Ovary (tissue), 3 donors: ENCODE results near the gene TEX19.

Experiments used
- CTCF ChIP-seq, 3 donors: fragments of 450-650 bp in 2 of 3; fragments of 200-600 bp in 1 of 3; IDR thresholded peaks; one replicate each; pipeline versions ENCODE4 v1.5.1 to v1.8.0; 2016 to 2022; ENCODE audit warnings: antibody characterized with exemption in 3 of 3, mild to moderate bottlenecking in 1 of 3
- EP300 ChIP-seq: sonication (generic); formaldehyde crosslinking; IDR thresholded peaks from one replicate; pipeline ENCODE4 v1.6.1; 2017; ENCODE audit warnings: antibody characterized with exemption
- POLR2A ChIP-seq: fragments of 450-650 bp; IDR thresholded peaks from one replicate; pipeline ENCODE4 v1.6.1; 2017; ENCODE audit warnings: antibody characterized with exemption, mild to moderate bottlenecking, moderate library complexity
- donor health status: DM: no; HTN: no; CAD: no.

GRCh38 chr17:82313195-82314011 is 45.6 kb upstream of the TEX19 start:
- TF ChIP-seq CTCF (IDR thresholded peaks at IDR 0.05) (no peak), POLR2A (no peak), EP300 (no peak)
